Ishikawa (cell line): ENCODE measurements around the gene PHOSPHO1.

Experiments used
- CEBPB ChIP-seq: IDR thresholded peaks from 2 replicates; pipeline ENCODE4 v1.6.1; 2012
- CREB1 ChIP-seq: IDR thresholded peaks from 2 replicates; pipeline ENCODE4 v1.6.1; 2012; ENCODE audit warnings: low read depth
- EGR1 ChIP-seq: IDR thresholded peaks from 2 replicates; pipeline ENCODE4 v1.6.1; 2012
- EP300 ChIP-seq: IDR thresholded peaks from 2 replicates; pipeline ENCODE4 v1.6.1; 2012; ENCODE audit warnings: borderline replicate concordance
- FOXM1 ChIP-seq: IDR thresholded peaks from 2 replicates; pipeline ENCODE4 v1.6.1; 2012; ENCODE audit warnings: low read depth, borderline replicate concordance
- NFIC ChIP-seq: IDR thresholded peaks from 2 replicates; pipeline ENCODE4 v1.6.1; 2012
- RAD21 ChIP-seq: IDR thresholded peaks from 2 replicates; pipeline ENCODE4 v1.6.1; 2012; ENCODE audit warnings: low read depth
- TAF1 ChIP-seq: IDR thresholded peaks from 2 replicates; pipeline ENCODE4 v1.6.1; 2012; ENCODE audit warnings: low read depth, mild to moderate bottlenecking
- TCF12 ChIP-seq: IDR thresholded peaks from 2 replicates; pipeline ENCODE4 v1.6.1; 2012; ENCODE audit warnings: low read depth
- TEAD4 ChIP-seq: IDR thresholded peaks from 2 replicates; pipeline ENCODE4 v1.6.1; 2012
- YY1 ChIP-seq: IDR thresholded peaks from 2 replicates; pipeline ENCODE4 v1.6.1; 2012; ENCODE audit warnings: low read depth
- ZBTB7A ChIP-seq: IDR thresholded peaks from 2 replicates; pipeline ENCODE4 v1.6.1; 2012; ENCODE audit warnings: low read depth
- TF ChIP-seq, protein P1 (sequence below): IDR thresholded peaks from 2 replicates; pipeline ENCODE4 v1.6.1; 2012
- TF ChIP-seq, protein P2 (sequence below): IDR thresholded peaks from 2 replicates; pipeline ENCODE4 v1.6.1; 2012
- TF ChIP-seq, protein P3 (sequence below): IDR thresholded peaks from 2 replicates; pipeline ENCODE4 v1.6.1; 2012; ENCODE audit warnings: low read depth, mild to moderate bottlenecking

The PHOSPHO1 gene

DNA sequence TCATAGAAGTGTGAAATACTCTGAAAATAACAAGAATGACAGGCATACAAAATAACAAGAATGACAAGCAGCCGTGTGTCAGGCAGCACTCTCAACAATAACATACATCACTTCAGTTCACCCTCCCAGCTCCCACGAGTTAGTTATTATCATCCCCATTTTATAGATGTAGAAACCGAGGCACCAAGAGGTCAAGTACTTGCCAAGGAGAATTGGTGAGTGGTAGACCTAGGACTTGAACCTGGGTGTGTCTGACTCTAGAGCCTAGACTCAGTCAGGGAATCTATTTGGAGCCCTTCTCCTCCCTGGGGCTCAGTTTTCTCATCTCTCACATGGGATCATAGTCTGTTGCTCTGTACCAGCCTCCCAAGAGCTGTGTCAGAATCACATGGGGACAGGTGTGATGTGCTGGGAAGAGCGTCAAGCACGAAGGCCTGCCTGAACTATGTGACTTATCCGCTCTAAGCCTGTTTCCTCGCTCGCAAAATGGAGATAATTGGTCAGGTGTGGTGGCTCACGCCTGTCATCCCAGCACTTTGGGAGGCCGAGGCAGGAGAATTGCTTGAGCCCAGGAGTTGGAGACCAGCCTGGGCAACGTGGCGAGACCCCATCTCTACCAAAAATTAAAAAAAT, 19.4 kb upstream of the PHOSPHO1 start:
- no peak for TF ChIP-seq ZBTB7A
- TF ChIP-seq, protein P1, sequence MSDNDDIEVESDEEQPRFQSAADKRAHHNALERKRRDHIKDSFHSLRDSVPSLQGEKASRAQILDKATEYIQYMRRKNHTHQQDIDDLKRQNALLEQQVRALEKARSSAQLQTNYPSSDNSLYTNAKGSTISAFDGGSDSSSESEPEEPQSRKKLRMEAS, result peak; percentile 16; the same call in 1 of the 2 replicates

DNA sequence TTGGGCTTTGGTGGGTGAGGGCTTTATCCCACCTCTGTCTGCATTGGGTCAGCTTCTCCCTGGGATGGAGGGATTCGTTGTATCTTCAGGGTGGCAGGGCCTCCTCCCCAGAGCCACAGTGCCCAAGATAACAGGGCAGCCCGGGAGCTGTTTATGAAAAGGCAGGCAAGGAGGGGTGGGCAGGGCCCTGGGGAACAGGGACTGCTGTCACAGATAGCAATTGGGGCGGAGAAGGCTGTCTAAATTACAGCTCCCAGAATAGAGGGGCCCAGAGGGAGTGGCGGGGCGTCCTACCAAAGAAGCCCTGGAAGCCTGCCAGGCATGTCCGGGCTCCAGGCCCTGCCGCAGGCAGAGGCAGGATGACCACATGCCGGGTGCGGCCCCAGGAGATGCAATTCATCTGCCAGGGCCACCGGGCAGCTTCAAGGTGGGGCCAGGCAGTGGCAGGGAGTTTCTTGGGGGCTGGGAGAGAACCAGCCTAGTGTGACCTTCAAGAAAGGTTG, 18.8 kb upstream of the PHOSPHO1 start:
- TF ChIP-seq, protein P2, sequence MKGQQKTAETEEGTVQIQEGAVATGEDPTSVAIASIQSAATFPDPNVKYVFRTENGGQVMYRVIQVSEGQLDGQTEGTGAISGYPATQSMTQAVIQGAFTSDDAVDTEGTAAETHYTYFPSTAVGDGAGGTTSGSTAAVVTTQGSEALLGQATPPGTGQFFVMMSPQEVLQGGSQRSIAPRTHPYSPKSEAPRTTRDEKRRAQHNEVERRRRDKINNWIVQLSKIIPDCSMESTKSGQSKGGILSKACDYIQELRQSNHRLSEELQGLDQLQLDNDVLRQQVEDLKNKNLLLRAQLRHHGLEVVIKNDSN, result peak; percentile 37
- TF ChIP-seq EP300 (peak; percentile 83; the same call in 1 of the 2 replicates), TCF12 (peak; percentile 90), TEAD4 (peak; percentile 68), RAD21 (no peak), ZBTB7A (peak; percentile 80; the same call in 1 of the 2 replicates), FOXM1 (peak; percentile 66; the same call in 1 of the 2 replicates), CREB1 (no peak), NFIC (peak; percentile 92), YY1 (peak; percentile 57; the same call in 1 of the 2 replicates)
- TF ChIP-seq, protein P3, sequence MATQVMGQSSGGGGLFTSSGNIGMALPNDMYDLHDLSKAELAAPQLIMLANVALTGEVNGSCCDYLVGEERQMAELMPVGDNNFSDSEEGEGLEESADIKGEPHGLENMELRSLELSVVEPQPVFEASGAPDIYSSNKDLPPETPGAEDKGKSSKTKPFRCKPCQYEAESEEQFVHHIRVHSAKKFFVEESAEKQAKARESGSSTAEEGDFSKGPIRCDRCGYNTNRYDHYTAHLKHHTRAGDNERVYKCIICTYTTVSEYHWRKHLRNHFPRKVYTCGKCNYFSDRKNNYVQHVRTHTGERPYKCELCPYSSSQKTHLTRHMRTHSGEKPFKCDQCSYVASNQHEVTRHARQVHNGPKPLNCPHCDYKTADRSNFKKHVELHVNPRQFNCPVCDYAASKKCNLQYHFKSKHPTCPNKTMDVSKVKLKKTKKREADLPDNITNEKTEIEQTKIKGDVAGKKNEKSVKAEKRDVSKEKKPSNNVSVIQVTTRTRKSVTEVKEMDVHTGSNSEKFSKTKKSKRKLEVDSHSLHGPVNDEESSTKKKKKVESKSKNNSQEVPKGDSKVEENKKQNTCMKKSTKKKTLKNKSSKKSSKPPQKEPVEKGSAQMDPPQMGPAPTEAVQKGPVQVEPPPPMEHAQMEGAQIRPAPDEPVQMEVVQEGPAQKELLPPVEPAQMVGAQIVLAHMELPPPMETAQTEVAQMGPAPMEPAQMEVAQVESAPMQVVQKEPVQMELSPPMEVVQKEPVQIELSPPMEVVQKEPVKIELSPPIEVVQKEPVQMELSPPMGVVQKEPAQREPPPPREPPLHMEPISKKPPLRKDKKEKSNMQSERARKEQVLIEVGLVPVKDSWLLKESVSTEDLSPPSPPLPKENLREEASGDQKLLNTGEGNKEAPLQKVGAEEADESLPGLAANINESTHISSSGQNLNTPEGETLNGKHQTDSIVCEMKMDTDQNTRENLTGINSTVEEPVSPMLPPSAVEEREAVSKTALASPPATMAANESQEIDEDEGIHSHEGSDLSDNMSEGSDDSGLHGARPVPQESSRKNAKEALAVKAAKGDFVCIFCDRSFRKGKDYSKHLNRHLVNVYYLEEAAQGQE, result no peak
- TF ChIP-seq, protein P1, result peak; percentile 60; the same call in 1 of the 2 replicates

DNA sequence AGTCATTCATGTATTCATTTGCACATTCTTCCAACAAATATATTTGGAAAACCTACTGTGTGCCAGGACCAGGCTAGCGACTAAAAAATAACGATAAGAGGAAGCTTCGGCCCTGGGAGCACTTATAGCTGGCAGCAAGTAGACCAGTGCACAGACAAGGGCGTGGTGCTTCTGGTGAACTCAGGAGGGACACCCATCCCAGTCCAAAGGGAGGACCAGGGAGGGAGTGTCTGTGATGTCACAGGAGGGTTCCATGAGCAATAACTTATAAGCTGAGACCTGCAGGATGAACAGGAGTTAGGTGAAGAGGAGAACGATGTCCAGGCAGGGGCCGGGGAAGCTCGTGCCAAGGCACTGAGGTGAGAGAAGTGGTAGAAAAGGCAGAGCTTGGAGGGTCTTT, 17.4 kb upstream of the PHOSPHO1 start:
- TF ChIP-seq TEAD4, result no peak
- TF ChIP-seq ZBTB7A, result no peak
- no peak for TF ChIP-seq EP300
- TF ChIP-seq, protein P2, result no peak
- TF ChIP-seq TCF12, result no peak
- no peak for TF ChIP-seq YY1
- TF ChIP-seq, protein P1, result no peak
- TF ChIP-seq RAD21, result no peak
- no peak for TF ChIP-seq FOXM1
- TF ChIP-seq, protein P3, result no peak

DNA sequence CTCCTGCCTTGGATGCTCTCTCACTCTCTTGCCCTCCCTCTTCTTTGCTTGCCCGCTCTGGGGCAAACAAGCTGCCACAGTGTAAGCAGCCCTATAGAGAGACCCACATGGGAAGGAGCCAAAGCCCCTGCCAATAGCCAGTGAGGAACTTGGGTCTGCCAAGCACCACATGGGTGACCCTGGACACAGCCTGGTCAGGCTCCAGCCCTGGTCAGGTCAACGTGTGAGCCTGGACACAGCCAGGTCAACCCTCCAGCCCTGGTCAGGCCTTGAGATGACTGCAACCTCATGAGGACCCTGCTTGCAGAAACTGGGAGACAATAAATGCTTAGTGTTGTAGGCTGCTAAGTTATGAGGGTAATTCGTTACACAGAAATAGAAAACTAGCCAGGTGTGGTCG, 14.3 kb upstream of the PHOSPHO1 start:
- TF ChIP-seq, protein P1, result no peak
- TF ChIP-seq TAF1 (no peak), EP300 (no peak), ZBTB7A (no peak), EGR1 (no peak), YY1 (no peak), FOXM1 (no peak), CREB1 (no peak)
- TF ChIP-seq, protein P2, result no peak

DNA sequence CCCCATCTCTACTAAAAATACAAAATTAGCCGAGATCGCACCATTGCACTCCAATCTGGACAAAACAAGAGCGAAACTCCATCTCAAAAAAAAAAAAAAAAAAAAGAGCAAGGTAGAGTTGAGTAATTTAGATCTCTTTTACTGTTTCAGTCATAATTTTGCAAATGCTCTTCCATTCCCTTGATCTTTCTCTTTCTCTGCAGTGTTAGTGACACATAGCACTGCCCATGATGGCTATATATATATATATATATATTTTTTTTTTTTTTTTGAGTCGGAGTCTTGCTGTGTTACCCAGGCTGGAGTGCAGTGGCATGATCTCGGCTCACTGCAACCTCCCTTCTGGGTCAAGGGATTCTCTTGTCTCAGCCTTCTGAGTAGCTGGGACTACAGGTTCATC, 12.2 kb upstream of the PHOSPHO1 start:
- TF ChIP-seq CEBPB (no peak), ZBTB7A (no peak), TAF1 (no peak), TEAD4 (no peak), CREB1 (no peak), YY1 (no peak), EP300 (no peak), NFIC (no peak), RAD21 (no peak), EGR1 (no peak), TCF12 (no peak), FOXM1 (no peak)
- TF ChIP-seq, protein P2, result no peak
- TF ChIP-seq, protein P1, result no peak
- TF ChIP-seq, protein P3, result no peak
